COLO668 (cell line): ENCODE measurements around the gene TBL1X.

ENCODE experiments used
- DNase-seq: peaks from one replicate; lab custom pipeline; 2025; ENCODE audit not compliant: unreplicated experiment; lab: John Stamatoyannopoulos, UW

TBL1X gene

DNA sequence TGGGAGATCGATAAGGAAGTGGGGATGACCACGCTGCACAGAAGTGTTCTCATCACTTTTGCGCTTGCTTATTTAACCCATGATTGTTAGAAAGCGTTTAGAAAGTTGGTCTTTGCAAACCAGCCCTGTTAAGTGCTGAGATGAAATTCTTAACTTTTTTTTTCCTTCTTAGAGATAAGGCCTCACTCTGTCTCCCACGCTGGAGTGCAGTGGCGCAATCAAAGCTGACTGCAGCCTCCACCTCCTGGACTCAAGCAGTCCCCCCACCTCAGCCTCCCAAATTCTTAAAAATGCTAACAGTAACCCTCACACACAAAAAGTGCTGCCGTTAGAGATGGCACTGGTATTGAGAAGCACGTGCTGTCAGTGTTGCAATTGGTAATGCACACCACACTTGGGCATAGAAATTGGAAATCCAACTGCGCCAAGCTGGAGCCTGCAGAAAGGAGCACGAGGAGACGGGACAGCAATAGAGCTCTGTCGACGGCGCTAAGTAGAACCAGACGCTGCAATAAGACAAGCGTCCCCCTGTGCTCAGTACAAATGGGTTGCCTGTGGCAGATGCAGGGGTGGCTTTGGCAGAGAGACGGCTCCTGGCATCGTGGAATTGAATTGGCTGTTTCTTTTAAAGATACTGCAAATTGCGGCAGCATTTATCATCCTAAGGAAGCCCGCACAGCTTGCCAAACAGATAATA, 113.4 kb downstream of the TBL1X start:
- no peak for DNase-seq

DNA sequence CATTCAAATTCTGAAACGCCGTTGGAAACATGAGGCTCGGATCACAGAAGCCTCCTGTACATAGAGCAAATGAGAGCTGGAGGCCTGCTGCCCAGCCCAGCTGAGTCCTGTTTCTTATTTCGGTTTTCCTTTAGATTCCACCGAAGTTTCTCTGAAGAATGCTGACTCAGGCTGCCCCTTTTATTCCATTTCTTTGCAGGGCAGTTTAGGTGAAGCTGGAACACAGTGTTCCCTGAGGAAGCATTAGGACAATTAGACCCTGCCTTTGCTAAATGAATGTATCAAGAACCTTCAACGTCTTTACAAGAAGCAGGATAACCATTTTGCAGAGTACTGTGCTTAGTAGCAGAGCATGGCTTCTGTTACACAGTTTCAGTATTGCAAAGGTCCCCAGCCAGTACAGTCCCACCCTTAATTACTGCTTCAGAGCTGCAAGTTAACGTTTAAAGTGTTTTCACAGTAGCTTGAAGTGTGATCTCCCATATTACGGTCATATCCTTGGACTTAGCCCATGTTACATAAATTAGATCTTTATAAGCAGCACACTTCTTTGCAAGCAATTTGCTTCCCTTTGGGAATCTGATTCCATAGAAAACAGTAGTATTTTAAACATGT, 117.0 kb downstream of the TBL1X start:
- DNase-seq: no peak

DNA sequence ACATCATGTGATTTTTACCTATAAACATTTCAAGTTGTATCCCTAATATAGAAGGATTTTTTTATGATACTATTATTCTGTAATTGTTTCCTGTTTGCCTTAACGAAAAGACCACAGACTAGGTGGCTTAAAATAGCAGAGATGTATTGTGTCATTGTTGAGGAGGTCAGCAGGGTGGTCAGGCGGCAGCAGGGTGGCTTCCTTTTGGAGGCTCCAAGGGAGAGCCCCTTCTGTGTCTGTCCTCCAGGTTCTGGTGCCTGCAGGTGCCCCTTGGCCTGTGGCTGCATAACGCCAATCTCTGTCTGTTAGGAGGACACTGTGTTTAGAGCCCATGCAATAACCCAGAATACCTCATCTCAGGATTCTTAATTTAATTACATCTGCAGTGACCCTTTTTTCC, 118.1 kb downstream of the TBL1X start:
- no peak for DNase-seq

DNA sequence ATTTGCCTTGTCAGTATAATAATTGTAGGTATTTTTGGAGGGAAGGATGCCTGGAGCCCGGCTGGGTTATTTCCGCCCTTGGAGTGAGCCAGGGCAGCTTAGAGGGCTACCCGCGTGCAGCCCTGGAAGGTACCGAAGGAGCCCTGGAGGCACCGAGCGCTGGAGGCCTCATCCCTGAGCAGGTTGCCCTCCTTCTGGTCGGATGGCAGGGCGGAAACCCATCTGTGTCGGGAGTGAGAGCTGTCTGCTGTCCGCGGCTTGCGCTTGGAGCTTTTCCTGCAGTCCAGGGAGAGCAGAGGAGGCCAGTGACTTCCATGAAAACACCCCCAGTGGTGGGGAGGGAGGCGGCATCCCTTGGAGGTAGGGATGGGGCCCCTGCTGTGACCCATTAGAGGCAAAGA, 122.1 kb downstream of the TBL1X start:
- DNase-seq: peak; percentile 69

DNA sequence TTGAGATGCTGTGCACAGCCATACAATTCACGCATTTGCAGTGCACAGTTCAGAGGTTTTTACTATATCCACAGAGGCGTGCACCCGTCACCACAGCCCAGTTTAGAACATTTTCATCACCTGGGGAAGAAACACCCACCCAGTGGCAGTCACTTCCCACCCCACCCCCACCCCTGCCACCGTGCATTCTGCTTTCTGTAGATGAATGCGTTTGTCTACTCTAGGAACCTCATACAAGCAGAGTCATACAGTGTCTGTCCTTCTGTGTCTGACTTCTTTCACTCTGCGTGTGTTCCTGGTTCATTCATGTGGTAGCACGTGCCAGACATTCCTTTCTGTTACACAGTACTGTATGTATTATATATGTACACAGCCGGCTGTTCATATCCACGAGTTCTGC, 122.8 kb downstream of the TBL1X start:
- DNase-seq: peak; percentile 27

DNA sequence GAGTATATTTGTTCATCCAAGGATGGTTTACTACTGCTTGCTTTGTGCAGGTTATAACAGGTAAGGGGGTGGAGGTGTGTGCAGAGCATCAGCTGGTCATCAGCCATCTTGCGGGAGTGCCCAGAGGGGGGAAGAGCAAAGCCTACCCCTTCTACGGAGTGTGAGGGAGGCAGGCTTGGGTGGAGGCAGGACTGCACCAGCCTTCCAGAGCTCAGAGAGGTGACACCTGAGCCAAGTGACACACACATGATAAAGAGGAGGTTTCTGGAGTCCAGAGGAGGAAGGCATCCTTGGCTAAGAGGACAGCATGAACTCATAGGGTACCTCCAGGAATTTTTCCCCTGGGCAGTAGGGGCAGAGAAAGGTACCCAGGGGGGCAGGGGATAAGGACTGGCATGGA, 126.6 kb downstream of the TBL1X start:
- no peak for DNase-seq

DNA sequence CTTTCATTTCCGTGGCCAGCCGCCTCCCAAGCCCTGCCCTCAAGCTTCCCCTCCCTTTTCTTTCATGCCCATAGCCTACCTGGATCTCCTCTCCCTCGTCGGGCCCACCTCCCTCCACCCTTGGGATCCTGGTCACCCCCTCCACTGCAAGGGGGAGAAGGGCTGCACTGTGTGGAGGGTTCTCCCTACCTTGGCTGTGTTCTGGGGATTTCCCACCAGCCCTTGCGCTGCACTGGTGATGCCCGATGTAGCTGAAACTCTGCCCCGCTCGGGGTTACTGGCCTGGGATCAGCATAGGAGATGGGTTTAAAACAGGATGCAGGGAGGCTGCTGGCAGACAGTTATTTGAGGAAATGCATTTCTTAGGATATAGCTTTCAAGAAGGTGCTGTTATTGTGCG, 128.9 kb downstream of the TBL1X start:
- no peak for DNase-seq

DNA sequence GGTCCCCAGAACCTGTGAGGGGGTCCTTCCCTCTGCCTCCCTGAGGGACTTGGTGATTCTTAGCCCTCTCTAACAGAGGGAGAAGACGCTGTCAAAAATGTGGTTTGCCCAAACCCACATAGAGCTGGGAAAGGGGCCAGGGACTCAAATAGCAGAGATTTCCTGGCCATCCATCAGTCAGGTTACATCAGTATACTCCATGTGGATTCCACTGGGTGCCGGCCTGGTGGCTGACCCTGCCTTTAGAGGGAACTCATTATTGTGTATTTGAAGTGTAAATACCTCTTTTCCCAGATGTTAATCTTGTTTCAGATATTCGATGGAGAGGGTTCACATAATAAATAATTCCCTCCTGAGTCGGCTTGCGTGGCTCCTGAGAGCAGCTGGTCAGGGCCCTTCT, 130.3 kb downstream of the TBL1X start:
- no peak for DNase-seq

DNA sequence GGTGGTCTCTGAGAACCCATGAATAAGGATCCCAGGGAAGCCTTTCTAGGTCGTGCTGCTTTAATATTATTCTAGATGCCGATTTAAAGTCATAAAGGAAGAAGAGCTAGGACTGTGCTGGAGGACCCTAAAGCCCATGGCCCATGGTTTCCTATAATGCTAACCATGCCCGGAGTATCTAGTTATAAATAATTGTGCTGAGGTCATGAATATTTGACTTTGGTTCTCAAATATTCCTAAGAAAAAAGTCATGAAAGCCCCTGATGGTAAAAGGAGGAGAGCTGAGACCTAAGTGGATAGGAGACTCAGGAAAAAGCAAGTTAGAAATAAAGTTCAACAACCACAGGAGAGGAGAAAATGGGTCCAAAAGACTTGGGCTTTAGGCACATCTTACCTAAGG, 132.0 kb downstream of the TBL1X start:
- no peak for DNase-seq

DNA sequence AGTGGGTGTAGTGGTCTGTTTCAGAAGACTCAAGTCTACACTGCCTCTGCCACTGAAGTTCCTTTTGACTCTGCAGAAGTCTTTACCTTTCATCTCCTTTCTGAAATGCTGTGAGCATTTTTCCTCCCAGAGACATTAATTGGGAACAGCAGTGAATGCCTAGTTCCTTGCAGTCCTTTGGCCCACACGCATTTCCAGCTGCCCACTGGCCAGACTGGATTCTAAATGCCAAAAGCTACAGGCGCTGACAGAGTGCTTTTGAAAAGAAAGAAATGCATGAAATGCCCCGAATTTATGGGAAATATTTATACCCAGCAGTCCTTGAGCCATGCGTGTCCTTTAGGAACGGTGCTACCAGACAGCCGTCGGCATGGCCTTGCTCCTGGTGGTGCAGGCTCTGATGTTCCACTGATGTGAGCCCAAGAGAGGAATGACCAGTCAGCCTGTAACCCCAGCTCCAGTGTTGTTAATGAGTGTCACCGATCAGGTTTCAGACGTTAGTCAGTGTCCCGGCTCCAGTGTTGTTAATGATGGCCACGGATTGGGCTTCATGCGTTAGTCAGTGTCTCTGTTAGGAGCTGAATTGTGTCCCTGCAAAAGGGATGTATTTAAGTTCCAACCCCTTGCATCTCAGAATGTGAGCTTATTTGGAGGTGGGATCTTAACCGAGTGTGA, 132.6 kb downstream of the TBL1X start:
- DNase-seq: no peak

DNA sequence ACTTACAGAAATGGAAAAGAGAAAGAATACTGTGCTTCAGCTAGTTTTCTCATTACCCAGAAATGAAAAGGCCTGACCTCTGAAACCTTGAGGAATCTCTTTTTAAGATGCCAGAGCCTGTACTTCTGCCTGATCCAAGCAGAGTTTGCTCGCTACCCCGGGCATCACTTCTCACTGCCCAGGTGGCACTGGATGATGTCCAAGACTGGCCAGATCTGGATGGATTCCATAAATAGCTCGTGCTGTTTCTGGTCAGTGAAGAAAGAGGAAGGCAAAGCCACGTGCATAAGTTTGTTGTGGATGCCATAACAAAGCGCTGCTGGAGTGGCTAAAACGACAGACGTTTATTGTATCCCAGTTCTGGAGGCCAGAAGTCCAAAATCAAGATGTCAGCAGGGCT, 133.5 kb downstream of the TBL1X start:
- no peak for DNase-seq

DNA sequence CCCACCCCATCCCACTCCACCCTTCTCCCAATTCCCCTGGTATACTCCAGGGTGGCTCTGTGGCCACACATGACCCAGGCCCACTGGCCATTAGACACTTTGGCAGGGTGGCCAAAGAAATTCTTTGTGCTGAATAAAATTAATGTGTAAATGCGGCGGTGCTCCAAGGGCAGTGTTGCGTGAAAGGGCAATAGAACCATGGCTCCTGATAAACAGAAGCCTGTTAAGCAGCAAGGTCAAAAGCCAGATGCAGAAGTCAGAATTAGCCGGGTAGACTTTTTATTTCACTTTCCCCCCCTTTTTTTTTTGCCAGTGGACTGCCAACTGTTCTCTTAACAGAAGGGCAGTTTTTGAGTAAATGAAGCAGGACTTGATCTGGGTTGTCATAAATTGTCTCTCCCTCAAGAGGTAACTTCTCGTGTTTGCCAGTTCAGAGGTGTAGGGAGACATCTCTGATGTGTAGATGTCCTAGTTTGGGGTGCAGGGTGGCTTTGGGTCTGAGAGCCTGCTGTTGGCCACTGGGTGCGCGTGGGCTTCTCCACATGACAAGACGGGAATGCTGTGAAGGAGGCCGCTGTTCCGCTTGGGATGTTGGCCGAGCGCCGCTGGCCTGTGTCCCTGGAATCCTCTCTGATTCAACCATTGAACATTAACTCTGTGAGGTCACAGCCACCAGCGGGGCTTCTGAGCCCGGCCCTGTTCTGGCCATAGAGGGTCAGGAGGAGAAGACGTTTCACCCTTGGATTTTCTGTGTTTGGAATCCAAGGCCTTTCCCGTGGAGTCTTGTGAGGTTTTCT, 139.5 kb downstream of the TBL1X start:
- no peak for DNase-seq

DNA sequence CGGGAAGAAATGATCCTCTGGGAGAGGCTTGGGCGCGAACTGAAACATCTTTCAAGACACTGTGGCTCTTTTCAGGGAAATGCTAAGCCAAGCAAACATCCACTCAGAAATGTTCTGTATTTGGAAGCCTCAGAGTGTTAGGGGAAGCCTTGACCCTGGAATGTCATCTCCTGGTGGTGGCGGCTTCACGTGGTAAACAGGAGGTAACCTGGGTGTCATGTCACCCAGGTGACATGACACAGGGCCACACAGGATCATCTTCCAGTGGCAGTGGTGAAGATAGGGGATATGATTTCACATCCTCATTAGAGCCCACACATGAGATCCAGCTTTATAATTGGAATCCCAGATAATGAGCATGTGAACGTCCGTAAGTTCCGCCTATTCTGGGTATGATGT, 140.0 kb downstream of the TBL1X start:
- DNase-seq: no peak

DNA sequence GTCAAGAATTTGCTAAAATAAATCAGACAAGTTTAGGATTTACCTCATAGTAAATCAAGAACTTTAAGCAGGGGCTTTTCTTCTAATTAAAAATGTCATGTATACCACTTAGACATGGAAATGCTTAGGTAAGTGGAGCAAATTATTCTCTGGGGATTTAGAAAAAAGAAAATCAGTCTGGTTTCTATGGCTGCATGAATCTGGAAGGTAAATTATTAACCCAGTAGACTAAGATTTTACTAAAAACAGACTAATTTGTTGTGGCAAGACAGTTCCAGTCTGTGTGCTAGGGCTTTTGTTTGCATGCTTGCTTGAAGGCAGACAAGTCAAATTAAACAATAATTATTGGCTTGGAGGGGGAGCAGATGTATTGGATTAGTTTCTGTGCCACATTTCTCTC, 140.6 kb downstream of the TBL1X start:
- DNase-seq: no peak

DNA sequence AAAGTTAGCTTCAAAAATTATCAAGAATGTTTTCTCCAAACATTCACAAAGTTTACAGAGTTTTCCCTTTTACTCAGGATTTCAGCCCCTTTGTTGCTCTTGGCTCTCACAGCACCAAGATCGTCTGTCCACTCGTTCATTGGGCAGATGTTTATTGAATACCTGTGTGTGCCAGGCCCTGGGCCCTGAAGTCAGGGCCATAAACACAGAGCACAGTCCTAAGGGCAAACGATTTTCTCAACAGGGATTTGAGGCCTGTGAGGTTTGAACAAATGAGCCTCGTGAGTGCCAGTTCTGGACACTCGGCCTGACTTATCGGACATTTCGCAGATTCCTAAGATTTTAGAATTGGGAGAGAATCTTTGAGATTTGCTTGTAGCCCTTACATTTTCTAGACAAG, 142.1 kb downstream of the TBL1X start:
- no peak for DNase-seq

DNA sequence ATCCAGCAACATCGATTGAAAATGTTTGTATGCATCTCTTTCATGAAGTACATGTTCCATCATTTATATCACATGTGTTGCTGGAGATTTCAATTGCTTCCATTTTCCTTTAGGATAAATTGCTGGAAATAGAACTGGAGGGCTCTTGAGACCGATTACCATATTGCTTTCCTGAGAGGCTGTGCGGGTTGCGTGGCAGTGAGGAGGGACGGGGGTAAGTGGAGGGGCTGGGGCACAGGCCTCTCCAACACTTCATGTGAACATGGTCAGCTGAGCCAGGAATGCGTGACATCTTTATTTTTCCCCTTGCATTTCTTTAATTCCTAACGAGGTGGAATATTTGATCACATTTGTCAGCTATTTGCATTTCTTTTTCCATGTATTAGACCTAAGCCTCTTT, 144.6 kb downstream of the TBL1X start:
- no peak for DNase-seq

DNA sequence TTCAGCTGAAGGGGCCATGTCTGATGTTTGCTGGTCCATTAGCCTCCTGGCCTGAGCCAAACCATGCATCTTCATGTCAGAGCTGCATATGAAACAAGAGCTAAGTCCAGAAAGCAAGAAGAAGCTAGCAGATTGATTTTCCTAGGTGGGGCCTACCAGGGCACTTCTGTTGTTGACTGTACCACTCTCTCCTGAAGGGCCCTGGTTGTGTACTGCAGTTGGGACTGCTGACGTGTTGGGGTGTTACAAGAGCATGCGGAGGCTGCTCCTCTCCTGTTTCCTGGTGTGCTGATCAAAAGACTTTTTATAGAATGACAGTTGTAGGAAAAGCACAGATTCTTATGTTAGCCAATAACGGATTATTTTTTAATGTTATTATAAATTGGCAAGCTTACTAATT, 145.1 kb downstream of the TBL1X start:
- no peak for DNase-seq

DNA sequence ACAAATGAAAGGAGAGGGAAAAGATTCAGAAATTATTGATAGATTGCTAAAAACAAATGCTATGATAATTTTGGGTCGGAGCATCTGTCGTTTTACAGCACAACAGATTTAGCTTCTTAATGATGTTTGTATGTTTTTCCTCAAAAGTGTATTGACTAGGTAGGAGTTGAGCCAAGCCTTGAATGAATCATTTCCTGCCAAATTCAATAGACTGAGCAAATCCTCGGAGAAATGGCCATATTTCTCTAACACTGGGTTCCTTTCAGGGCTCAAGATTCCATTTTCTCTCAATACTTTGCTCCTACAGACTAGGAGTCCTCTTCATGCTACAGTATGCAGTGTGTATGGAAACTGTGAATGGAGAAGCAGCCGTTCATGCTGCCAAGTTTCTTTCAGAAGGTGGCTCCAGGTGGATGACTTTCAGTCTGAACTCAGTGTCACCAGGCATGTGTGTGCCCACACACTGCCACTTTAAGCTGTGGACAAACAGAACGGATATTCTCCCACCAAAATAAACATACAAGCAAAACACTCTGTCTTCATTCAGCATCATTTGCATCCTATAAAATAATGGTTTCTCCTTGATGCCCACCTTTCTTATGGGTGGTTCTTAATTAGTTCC, 146.0 kb downstream of the TBL1X start:
- no peak for DNase-seq

DNA sequence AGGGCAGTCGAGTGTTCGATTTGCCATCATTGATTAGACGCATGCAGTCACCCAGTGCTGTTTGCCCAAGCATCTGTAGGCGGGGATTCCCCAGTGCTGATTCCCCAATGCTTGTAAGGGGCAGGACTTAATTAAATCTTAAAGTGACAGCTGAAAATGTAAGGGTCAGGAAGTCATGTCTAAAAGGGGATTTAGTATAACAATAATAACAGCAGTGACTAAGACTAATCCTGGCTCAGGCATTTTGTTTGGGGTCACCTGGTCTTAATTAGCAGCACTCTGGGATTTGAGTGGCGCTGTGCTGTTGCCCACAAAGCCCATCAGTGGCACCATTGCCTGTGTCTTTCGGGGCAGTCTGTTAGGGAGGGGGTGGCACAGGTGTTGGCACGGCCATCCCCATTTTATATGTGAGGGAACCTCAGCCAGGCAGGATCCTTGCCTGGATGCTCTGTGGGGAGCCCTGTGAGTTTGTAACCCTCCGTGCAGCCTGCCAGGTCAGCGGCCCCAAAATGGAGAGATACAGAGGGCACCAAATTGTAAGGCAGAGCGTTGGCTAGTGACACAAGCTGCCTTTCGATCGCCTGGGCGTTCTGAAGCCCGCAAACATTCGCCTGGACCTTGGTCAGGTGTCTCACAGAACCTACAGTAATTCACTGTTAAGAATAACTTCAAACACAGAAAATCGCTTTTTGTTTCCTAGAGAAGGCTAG, 146.7 kb downstream of the TBL1X start:
- DNase-seq: peak; percentile 11

DNA sequence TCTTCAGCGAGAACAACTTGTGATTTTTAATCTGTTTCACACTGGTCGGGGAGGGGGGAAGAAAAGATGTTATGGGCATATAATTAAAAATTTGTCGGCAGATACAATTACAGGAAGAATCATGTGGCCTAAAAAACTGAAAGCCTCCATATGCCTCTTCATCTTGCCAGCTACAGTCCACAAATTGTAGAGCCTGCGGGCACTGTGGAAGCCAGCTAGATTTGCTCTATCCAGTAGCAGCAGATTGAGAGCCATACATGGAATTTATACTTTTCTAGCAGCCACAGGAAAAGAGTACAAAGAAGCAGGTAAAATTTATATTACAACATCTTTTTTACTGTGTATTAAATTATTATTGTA, 147.3 kb downstream of the TBL1X start:
- no peak for DNase-seq

DNA sequence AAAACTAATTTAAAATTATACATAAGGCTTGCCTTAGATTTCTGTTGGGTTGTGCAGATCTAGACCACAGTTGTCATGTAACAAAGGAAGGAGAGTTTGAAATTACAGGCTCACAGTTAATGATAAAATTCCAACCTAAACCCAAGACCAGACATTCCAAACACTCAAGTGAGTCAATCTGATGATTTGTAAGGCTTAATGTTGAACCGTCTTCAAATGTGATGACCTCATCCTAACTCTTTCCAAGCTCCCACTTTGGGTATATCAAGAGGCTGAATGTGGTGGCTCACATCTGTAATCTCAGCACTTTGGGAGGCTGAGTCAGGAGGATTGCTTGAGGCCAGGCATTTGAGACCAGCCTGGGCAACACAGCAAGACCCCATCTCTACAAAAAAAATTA, 149.2 kb downstream of the TBL1X start:
- DNase-seq: no peak
